IMR-90 (cell line): ENCODE measurements around the gene SIM2. TPM values are rescaled to one million over a fixed set of nuclear protein-coding genes. Genes with fewer than 3 reads are reported as not detected.

Experiments used
- ATAC-seq: fragments of 200-7000 bp; cut with Tn5 transposase; 2 replicates; pipeline ENCODE4 v1.9.1; 2020; ENCODE audit warnings: low read depth, mild to moderate bottlenecking, moderate library complexity
- BruUV-seq: library from RNA; stranded (reverse); fragments of 400-500 nt; replicated peaks from 2 replicates; lab custom pipeline; 2021; lab: Mats Ljungman, UMichigan
- CTCF ChIA-PET: fragments of 300-600 bp; formaldehyde crosslinking; extraction: SDS; loops from one replicate; lab custom pipeline; 2021; ENCODE audit warnings: antibody characterized with exemption; lab: Yijun Ruan, JAX
- POLR2A ChIA-PET: fragments of 300-600 bp; sonication (Branson Sonifier 250); formaldehyde crosslinking; loops from one replicate; lab custom pipeline; 2022; ENCODE audit warnings: antibody characterized with exemption; ENCODE audit not compliant: unreplicated experiment; lab: Charles Lee
- DNase-seq: peaks from one replicate; pipeline ENCODE4 v3.0.0; 2013
- H2AFZ ChIP-seq: replicated peaks from 2 replicates; pipeline ENCODE3; 2013; ENCODE audit warnings: low read length, mild to moderate bottlenecking; ENCODE audit not compliant: poor library complexity
- H2AK5ac ChIP-seq: 2 replicates; pipeline ENCODE4 v1.6.1; 2013; ENCODE audit warnings: low read depth, low read length, inconsistent platforms
- H2AK9ac ChIP-seq: replicated peaks from 2 replicates; pipeline ENCODE3; 2013; ENCODE audit warnings: mild to moderate bottlenecking, low read depth, low read length, moderate library complexity; ENCODE audit not compliant: poor library complexity
- H2BK120ac ChIP-seq: 2 replicates; pipeline ENCODE4 v1.6.1; 2013; ENCODE audit warnings: low read depth, low read length, inconsistent platforms
- H2BK15ac ChIP-seq: 3 replicates; pipeline ENCODE4 v1.6.1; 2013; ENCODE audit warnings: low read depth, low read length, inconsistent platforms
- H2BK20ac ChIP-seq: 2 replicates; pipeline ENCODE4 v1.6.1; 2013; ENCODE audit warnings: low read depth, mild to moderate bottlenecking, inconsistent platforms, low read length, moderate library complexity
- H2BK5ac ChIP-seq: 2 replicates; pipeline ENCODE4 v1.6.1; 2013; ENCODE audit warnings: mild to moderate bottlenecking, low read depth, low read length, inconsistent platforms; ENCODE audit not compliant: poor library complexity, severe bottlenecking
- H3K14ac ChIP-seq: replicated peaks from 2 replicates; pipeline ENCODE4 v1.6.1; 2013; ENCODE audit warnings: low read depth, low read length, inconsistent platforms
- H3K18ac ChIP-seq: 2 replicates; pipeline ENCODE4 v1.6.1; 2013; ENCODE audit warnings: low read depth, low read length, control low read depth
- H3K23ac ChIP-seq: 2 replicates; pipeline ENCODE4 v1.6.1; 2013; ENCODE audit warnings: low read depth, low read length, inconsistent platforms
- H3K27ac ChIP-seq: 2 replicates; pipeline ENCODE4 v1.5.1; 2013; ENCODE audit warnings: mild to moderate bottlenecking, control low read depth, low read length; ENCODE audit not compliant: insufficient read depth
- H3K27me3 ChIP-seq: 2 replicates; pipeline ENCODE4 v1.6.1; 2013; ENCODE audit warnings: low read length; ENCODE audit not compliant: control insufficient read depth, insufficient read depth
- H3K36me3 ChIP-seq: 2 replicates; pipeline ENCODE4 v1.6.1; 2013; ENCODE audit warnings: low read length, mixed read lengths; ENCODE audit not compliant: control insufficient read depth, insufficient read depth
- H3K4ac ChIP-seq: 2 replicates; pipeline ENCODE4 v1.6.1; 2013; ENCODE audit warnings: low read depth, low read length, inconsistent platforms
- H3K4me1 ChIP-seq: 2 replicates; pipeline ENCODE4 v1.6.1; 2013; ENCODE audit warnings: low read length, mixed read lengths; ENCODE audit not compliant: control insufficient read depth, insufficient read depth
- H3K4me2 ChIP-seq: 2 replicates; pipeline ENCODE4 v1.6.1; 2013; ENCODE audit warnings: low read depth, mild to moderate bottlenecking, control low read depth, low read length, moderate library complexity
- H3K4me3 ChIP-seq: 2 replicates; pipeline ENCODE4 v1.5.1; 2013; ENCODE audit warnings: low read depth, mild to moderate bottlenecking, control low read depth, low read length, moderate library complexity; ENCODE audit not compliant: insufficient read depth
- H3K56ac ChIP-seq: 2 replicates; pipeline ENCODE4 v1.6.1; 2013; ENCODE audit warnings: low read length, inconsistent platforms; ENCODE audit not compliant: insufficient read depth; ENCODE audit errors: extremely low read depth
- H3K79me1 ChIP-seq, 2 experiments: 2 replicates each; pipeline ENCODE4 v1.6.1; 2013; ENCODE audit warnings: low read length in 2 of 2, inconsistent platforms in 1 of 2, low read depth in 1 of 2
- H3K9ac ChIP-seq: 2 replicates; pipeline ENCODE4 v1.6.1; 2013; ENCODE audit warnings: low read depth, low read length, control low read depth
- H3K9me1 ChIP-seq: 2 replicates; pipeline ENCODE4 v1.6.1; 2013; ENCODE audit warnings: low read length, inconsistent platforms; ENCODE audit not compliant: insufficient read depth
- H3K9me3 ChIP-seq: 2 replicates; pipeline ENCODE4 v1.6.1; 2013; ENCODE audit warnings: low read length; ENCODE audit not compliant: control insufficient read depth, insufficient read depth
- H4K20me1 ChIP-seq: 2 replicates; pipeline ENCODE4 v1.6.1; 2013; ENCODE audit warnings: low read length, inconsistent platforms; ENCODE audit not compliant: insufficient read depth
- H4K5ac ChIP-seq: 2 replicates; pipeline ENCODE4 v1.6.1; 2013; ENCODE audit warnings: mild to moderate bottlenecking, low read depth, low read length, control low read depth
- H4K8ac ChIP-seq, 2 experiments: 2 replicates each; pipeline ENCODE4 v1.6.1; 2013; ENCODE audit warnings: low read depth in 2 of 2, low read length in 2 of 2, control low read depth in 1 of 2, inconsistent platforms in 1 of 2
- H4K91ac ChIP-seq: 2 replicates; pipeline ENCODE4 v1.6.1; 2013; ENCODE audit warnings: low read depth, low read length, inconsistent platforms; ENCODE audit not compliant: insufficient read depth
- BHLHE40 ChIP-seq: fragments of 150-350 bp; IDR thresholded peaks from 2 replicates; pipeline ENCODE4 v1.6.1; 2016; ENCODE audit warnings: mild to moderate bottlenecking, low read depth, low read length
- CEBPB ChIP-seq: IDR thresholded peaks from 2 replicates; pipeline ENCODE4 v1.6.1; 2012; ENCODE audit warnings: low read depth, low read length, improper control_type of control experiment
- MAFK ChIP-seq: IDR thresholded peaks from 2 replicates; pipeline ENCODE4 v1.6.1; 2012; ENCODE audit warnings: low read depth, low read length, improper control_type of control experiment
- MXI1 ChIP-seq: IDR thresholded peaks from 2 replicates; pipeline ENCODE4 v1.6.1; 2012; ENCODE audit warnings: low read depth, mild to moderate bottlenecking, low read length, moderate library complexity, borderline replicate concordance
- NFE2L2 ChIP-seq: fragments of 150-350 bp; IDR thresholded peaks from 2 replicates; pipeline ENCODE4 v1.6.1; 2016; ENCODE audit warnings: low read depth, mild to moderate bottlenecking, low read length
- RAD21 ChIP-seq: IDR thresholded peaks from 2 replicates; pipeline ENCODE4 v1.6.1; 2012; ENCODE audit warnings: low read length, improper control_type of control experiment
- RCOR1 ChIP-seq: IDR thresholded peaks from 2 replicates; pipeline ENCODE4 v1.6.1; 2012; ENCODE audit warnings: mild to moderate bottlenecking, low read length, improper control_type of control experiment; ENCODE audit not compliant: insufficient replicate concordance
- SMC3 ChIP-seq: fragments of 150-350 bp; IDR thresholded peaks from 2 replicates; pipeline ENCODE4 v1.6.1; 2016; ENCODE audit warnings: low read depth, mild to moderate bottlenecking, antibody characterized with exemption, low read length, moderate library complexity
- WGBS, 2 experiments: methylation state at CpG; one replicate each; pipeline versions ENCODE4 v1.1.5 to v1.1.7; 2013; ENCODE audit warnings: missing lambda C conversion rate in 2 of 2; ENCODE audit not compliant: insufficient read length in 1 of 2; ENCODE audit errors: extremely low coverage in 2 of 2; 5-methylcytosine and 5-hydroxymethylcytosine counted together
- dilution Hi-C: fragments of 300-500 bp; cut with HindIII; formaldehyde crosslinking; loops from one replicate; pipeline ENCODE4 v1.14.3; 2018; ENCODE audit warnings: low sequenced_read_pairs; ENCODE audit not compliant: unreplicated experiment
- in situ Hi-C: fragments of 300-500 bp; cut with MboI; formaldehyde crosslinking; loops from 3 replicates; pipeline ENCODE4 v1.14.3; 2019; ENCODE audit warnings: low sequenced_read_pairs, inconsistent platforms, mixed read lengths
- intact Hi-C: fragments of 100-400 bp; cut with micrococcal nuclease; formaldehyde crosslinking; loops from 2 replicates; pipeline ENCODE4 v1.10.0; 2022
- polyA plus RNA-seq, 3 experiments: library from polyadenylated mRNA; depleted of rRNA; stranded (reverse); fragments of >200 nt; gene quantifications; 2 replicates each; pipeline ENCODE4 v1.2.3, GENCODE V29; 2012; ENCODE audit warnings: low replicate concordance in 1 of 3
- total RNA-seq: library from RNA; depleted of rRNA; stranded (reverse); fragments of >200 nt; gene quantifications from 2 replicates; pipeline ENCODE4 v1.2.3, GENCODE V29; 2012
- TF ChIP-seq, protein P1 (sequence below): conservative IDR thresholded peaks from 2 replicates; pipeline ENCODE4 v1.5.1; 2012; ENCODE audit warnings: mild to moderate bottlenecking, low read depth, low read length, improper control_type of control experiment

Gene SIM2
- total and polyA plus RNA-seq, 2 of the 4 experiments (the other 2 are of a cell fraction), result 2.2 to 7.5 TPM

DNA sequence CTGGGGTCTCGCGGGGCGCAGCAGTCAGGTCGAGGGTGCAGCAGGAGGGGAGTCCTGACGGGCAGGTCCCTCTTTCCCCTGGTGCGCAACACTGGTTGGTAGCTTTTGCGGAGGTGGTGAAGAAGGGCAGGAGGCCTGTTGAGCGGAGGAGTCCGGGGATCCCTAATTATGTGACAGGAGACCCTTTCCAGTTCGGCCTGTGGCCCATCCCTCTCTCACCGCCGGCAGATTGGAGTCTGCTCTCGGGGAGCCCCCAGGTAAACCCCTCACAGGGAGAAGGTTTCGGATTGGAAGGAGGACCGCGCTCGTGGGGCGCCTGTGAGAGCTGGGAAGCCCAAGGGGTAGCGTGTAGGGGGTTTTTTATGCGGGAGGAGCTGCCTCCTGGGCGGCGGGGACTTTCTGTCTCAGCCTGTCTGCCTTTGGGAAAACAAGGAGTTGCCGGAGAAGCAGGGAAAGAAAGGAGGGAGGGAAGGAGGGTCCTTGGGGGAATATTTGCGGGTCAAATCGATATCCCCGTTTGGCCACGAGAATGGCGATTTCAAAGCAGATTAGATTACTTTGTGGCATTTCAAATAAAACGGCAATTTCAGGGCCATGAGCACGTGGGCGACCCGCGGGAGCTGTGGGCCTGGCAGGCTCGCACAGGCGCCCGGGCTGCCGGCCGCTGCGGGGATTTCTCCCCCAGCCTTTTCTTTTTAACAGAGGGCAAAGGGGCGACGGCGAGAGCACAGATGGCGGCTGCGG lies 9.5 kb downstream of the SIM2 start:
- Histone ChIP-seq H3K9me3 (no peaks in the 10 kb centered on the region; the same call in 1 of the 2 replicates), H3K23ac (peak overlapping the region; percentile 39; the same call in 1 of the 2 replicates), H2BK20ac (no peak overlapping the region), H2AFZ (peak overlapping the region; percentile 13), H3K79me1 (no peaks in the 10 kb centered on the region), H4K20me1 (peaks cover 22% of the 10 kb centered on the region), H3K14ac (no peak overlapping the region), H3K36me3 (no peaks in the 10 kb centered on the region; the same call in 1 of the 2 replicates), H3K56ac (no peak overlapping the region), H2BK5ac (no peak overlapping the region), H2AK9ac (peak overlapping the region; percentile 18), H4K8ac (peak overlapping the region in 1 of 2 experiments; percentile 52; a peak in 1 of 4 replicates), H3K9me1 (no peaks in the 10 kb centered on the region; the same call in 1 of the 2 replicates), H3K4me3 (no peak overlapping the region), H4K91ac (no peak overlapping the region), H3K4me1 (no peaks in the 10 kb centered on the region; the same call in 1 of the 2 replicates), H2BK120ac (peak overlapping the region; percentile 47), H3K27me3 (peaks cover 88% of the 10 kb centered on the region), H3K4me2 (no peak overlapping the region; the same call in 1 of the 2 replicates), H3K27ac (no peak overlapping the region), H4K5ac (no peak overlapping the region), H2AK5ac (no peak overlapping the region), H2BK15ac (no peak overlapping the region), H3K18ac (no peak overlapping the region), H3K4ac (0 out of 2 replicates have a peak overlapping the region, but pooled peaks have one; percentile 13), H3K9ac (no peak overlapping the region)
- dilution Hi-C loops, result no loop called here
- in situ Hi-C loops, result no loop called here
- ChIA-PET POLR2A (no interaction called here), CTCF (no interaction called here)
- ATAC-seq (no peak), DNase-seq (no peak)
- WGBS, 2 experiments, result 10% methylated on average over 11 of the region's 44 CpGs; no CpG with 5 or more reads in 1 of the 2 experiments
- TF ChIP-seq BHLHE40 (no peak), RAD21 (no peak), RCOR1 (no peak), MAFK (no peak), CEBPB (no peak), MXI1 (no peak), NFE2L2 (no peak), SMC3 (no peak)
- TF ChIP-seq, protein P1, sequence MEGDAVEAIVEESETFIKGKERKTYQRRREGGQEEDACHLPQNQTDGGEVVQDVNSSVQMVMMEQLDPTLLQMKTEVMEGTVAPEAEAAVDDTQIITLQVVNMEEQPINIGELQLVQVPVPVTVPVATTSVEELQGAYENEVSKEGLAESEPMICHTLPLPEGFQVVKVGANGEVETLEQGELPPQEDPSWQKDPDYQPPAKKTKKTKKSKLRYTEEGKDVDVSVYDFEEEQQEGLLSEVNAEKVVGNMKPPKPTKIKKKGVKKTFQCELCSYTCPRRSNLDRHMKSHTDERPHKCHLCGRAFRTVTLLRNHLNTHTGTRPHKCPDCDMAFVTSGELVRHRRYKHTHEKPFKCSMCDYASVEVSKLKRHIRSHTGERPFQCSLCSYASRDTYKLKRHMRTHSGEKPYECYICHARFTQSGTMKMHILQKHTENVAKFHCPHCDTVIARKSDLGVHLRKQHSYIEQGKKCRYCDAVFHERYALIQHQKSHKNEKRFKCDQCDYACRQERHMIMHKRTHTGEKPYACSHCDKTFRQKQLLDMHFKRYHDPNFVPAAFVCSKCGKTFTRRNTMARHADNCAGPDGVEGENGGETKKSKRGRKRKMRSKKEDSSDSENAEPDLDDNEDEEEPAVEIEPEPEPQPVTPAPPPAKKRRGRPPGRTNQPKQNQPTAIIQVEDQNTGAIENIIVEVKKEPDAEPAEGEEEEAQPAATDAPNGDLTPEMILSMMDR, result no peak
- intact Hi-C loops, result no loop called here
- BruUV-seq, result no TSS peak
